WTC11 (cell line): ENCODE results near the gene ZFP62.

Experiments
- E2F4 ChIP-seq: sonication (generic); formaldehyde crosslinking; IDR thresholded peaks from 2 replicates; pipeline ENCODE4 v1.8.1; 2022; ENCODE audit warnings: low read depth, mild to moderate bottlenecking, moderate library complexity, missing genetic modification reagents, borderline replicate concordance
- SMAD4 ChIP-seq: sonication (generic); formaldehyde crosslinking; IDR thresholded peaks from 2 replicates; pipeline ENCODE4 v1.8.0; 2022; ENCODE audit warnings: mild to moderate bottlenecking, missing genetic modification reagents
- USF2 ChIP-seq: sonication (generic); formaldehyde crosslinking; IDR thresholded peaks from 2 replicates; pipeline ENCODE4 v1.8.1; 2023; ENCODE audit warnings: mild to moderate bottlenecking, missing genetic modification reagents, moderate library complexity
- TF ChIP-seq, protein P1 (sequence below): fragments of 200-600 bp; IDR thresholded peaks from 2 replicates; pipeline ENCODE4 v1.8.0; 2022; ENCODE audit warnings: antibody characterized with exemption

DNA sequence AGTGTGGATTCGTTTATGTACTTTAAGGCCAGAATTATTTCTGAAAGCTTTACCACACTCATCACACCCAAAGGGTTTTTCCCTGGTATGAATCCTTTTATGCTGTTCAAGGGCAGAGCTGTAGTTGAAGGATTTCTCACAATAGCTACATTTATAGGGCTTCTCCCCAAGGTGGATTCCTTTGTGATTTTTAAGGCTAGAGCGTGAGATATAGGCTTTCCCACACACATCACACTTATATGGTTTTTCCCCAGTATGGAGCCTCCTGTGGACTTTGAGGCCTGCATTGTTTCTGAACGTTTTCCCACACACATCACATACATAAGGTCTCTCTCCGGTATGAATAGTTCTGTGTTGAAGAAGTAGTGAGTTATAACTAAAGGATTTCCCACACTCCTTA lies 11.2 kb downstream of the ZFP62 start:
- TF ChIP-seq, protein P1, sequence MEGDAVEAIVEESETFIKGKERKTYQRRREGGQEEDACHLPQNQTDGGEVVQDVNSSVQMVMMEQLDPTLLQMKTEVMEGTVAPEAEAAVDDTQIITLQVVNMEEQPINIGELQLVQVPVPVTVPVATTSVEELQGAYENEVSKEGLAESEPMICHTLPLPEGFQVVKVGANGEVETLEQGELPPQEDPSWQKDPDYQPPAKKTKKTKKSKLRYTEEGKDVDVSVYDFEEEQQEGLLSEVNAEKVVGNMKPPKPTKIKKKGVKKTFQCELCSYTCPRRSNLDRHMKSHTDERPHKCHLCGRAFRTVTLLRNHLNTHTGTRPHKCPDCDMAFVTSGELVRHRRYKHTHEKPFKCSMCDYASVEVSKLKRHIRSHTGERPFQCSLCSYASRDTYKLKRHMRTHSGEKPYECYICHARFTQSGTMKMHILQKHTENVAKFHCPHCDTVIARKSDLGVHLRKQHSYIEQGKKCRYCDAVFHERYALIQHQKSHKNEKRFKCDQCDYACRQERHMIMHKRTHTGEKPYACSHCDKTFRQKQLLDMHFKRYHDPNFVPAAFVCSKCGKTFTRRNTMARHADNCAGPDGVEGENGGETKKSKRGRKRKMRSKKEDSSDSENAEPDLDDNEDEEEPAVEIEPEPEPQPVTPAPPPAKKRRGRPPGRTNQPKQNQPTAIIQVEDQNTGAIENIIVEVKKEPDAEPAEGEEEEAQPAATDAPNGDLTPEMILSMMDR: no peak
- TF ChIP-seq SMAD4 (CRISPR knock-in tag) (no peak), E2F4 (CRISPR knock-in tag) (no peak), USF2 (CRISPR knock-in tag) (no peak)
